Measurements from ENCODE around the gene ADAMTSL2.

Gene ADAMTSL2

DNA sequence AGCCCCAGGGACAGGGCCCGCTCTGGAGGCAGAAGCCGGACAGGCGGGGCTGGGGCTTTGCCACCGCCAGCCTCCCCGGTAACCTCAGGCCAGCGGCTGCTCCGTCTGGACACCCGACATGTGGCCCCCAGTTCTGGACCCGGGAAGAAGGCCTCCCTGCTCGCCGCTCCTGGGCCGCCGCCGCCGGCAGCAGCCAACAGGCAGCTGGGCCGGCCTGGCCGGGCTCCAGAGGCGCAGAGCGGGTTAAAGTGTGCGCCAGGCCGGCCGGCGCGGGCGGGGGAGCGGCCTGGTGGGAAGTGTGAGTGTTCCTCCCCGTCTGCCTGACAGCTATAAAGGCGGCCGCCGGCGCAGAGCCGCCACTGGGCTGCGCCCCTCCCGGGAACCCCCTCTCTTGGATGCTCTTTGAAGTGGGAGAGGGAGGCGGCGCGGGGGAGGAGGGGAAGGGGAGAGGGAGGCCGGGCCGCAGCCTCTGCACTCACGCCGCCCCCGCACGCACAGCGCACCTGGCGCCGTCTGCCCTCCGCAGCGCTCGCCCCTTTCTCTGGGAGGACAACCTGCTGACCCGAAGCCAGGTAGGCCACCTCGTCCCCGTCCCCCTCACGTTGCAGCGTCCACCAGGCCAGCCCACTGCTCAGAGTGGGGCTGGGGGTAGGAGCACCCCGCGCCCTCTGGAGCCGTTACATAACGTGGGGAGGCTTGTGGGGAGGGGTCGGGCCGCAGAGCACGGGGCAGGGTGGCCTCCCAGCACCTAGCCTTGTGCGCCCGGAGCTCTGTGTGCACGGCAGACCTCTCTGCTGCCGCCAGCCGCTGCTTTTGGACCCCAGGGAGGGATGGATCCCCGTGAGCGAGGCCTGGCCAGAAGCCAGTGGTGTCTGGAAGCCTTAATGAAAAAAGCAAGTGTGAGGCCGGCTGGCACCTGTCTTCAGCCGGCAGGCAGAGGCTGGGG, at the start of gene ADAMTSL2:
Gene ADAMTSL2 (plus strand): TSS at position 359 of the 946 bp plus-strand sequence. CDS start 2,009 bp downstream, outside the sequence.
- Histone ChIP-seq H3K27me3 (ENCODE audit: control insufficient read depth, insufficient read depth, low read length) (peaks cover 21% of the 10 kb centered on the region), H3K9me3 (ENCODE audit: control insufficient read depth, insufficient read depth, low read length) (no peaks in the 10 kb centered on the region), H3K4me3 (ENCODE audit: low read depth, low read length) (peak within 1 kb of the TSS; percentile 55), H3K9ac (ENCODE audit: low read depth, low read length) (no peak within 1 kb of the TSS), H3K4me1 (ENCODE audit: control insufficient read depth, insufficient read depth, low read length) (peaks cover 17% of the 10 kb centered on the region), H3K27ac (ENCODE audit: low read depth, low read length) (no peak within 1 kb of the TSS), H3K36me3 (ENCODE audit: control insufficient read depth, insufficient read depth, low read length) (no peaks in the 10 kb centered on the region)

DNA sequence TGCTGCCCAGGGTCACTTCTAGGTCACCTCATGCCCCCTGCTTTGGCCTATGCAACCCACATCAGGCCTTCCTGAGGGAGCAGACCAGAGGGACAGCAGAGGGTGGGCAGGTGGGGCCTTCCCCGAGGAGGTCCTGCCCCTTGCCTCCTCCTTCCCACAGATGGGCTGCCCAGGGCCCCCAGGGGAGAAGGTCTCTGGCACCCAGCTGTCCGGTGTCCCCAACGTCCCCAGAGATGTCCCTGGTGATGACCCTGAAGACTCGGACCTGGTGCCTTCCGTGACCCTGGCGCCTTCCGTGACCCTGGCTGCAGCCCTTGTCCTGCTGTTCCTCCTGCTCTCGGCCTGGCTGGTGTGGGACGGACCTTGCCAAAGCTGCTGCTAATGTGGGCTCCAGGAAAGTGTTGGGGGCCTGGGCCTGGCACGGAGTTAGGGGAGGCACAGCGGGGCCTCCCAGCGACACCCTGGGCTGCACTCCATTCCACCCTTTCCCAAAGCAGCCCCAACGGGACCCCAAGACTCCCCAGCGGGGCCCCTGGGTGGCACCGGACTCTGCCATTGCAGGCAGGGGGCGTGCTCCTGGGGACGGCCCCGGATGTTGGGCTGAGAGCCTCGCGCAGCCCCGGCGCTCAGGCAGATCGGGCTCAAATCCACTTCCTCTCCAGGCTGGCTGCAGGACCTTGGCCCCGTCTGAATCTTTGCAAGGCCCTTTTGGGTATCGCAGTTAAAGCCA, 48.8 kb upstream of the ADAMTSL2 start:
- Histone ChIP-seq H3K9ac (ENCODE audit: low read depth, low read length) (no peak overlapping the region), H3K36me3 (ENCODE audit: control insufficient read depth, insufficient read depth, low read length) (no peaks in the 10 kb centered on the region), H3K4me3 (ENCODE audit: low read depth, low read length) (no peak overlapping the region)

DNA sequence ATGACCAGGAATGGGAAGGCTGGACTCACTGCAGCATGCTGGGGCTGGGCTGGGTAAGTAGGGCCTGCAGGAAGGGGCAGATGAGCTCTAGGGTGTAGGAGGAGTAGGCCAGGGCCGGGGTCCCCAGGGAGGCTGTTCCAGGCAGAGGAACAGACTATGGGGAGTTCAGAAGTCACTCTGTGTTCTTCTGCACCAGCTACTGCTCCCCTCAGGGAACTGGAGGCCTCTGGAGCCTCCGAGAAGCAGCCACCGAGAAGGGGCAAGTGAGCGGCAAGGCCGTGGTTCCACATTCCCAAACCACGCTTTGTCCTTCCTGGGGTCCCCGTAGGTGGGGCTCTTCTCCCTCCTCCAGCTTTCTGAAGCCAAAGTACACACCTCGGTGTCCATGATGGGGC, 47.2 kb upstream of the ADAMTSL2 start:
- H3K9ac ChIP-seq (ENCODE audit: low read depth, low read length): no peak overlapping the region
- no peaks in the 10 kb centered on the region for H3K27me3 ChIP-seq (ENCODE audit: control insufficient read depth, insufficient read depth, low read length)
- H3K36me3 ChIP-seq (ENCODE audit: control insufficient read depth, insufficient read depth, low read length): no peaks in the 10 kb centered on the region
- no peak overlapping the region for H3K4me3 ChIP-seq (ENCODE audit: low read depth, low read length)
- H3K27ac ChIP-seq (ENCODE audit: low read depth, low read length): no peak overlapping the region
- no peaks in the 10 kb centered on the region for H3K9me3 ChIP-seq (ENCODE audit: control insufficient read depth, insufficient read depth, low read length)
- H3K4me1 ChIP-seq (ENCODE audit: control insufficient read depth, insufficient read depth, low read length): no peaks in the 10 kb centered on the region

More for the DNA sequence above, 48.8 kb upstream of the ADAMTSL2 start:
- H3K27me3 ChIP-seq (ENCODE audit: control insufficient read depth, insufficient read depth, low read length): no peaks in the 10 kb centered on the region
- H3K4me1 ChIP-seq (ENCODE audit: control insufficient read depth, insufficient read depth, low read length): no peaks in the 10 kb centered on the region
- H3K9me3 ChIP-seq (ENCODE audit: control insufficient read depth, insufficient read depth, low read length): no peaks in the 10 kb centered on the region
- H3K27ac ChIP-seq (ENCODE audit: low read depth, low read length): no peak overlapping the region

DNA sequence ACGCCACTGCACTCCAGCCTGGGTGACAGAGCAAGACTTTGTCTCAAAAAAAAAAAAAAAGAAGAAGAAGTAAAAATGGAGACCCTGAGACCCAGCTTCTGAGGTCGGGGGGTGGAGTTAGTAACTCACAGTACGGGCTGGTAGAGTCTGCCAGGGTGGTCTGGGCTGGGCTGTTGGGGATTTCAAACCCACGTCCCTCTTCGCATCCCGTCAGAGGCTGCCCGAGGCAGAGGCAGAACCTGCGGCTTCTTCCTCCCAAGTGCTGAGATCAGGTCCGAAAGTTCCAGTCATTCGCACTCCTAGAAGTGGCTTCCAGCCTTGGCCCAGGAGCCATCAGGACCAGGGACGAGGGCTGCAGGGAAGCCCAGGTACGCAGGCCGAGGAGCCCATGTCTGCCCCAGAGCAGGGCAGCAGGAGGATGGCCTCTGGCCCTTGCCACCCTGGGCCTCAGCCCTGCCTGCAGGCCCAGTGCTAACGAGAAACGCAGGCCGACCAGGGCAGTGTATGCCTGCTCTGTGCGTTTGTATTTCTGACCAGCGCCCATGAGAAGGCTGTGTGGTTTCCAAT, 45.7 kb upstream of the ADAMTSL2 start:
- H3K27ac ChIP-seq (ENCODE audit: low read depth, low read length): no peak overlapping the region
- H3K4me1 ChIP-seq (ENCODE audit: control insufficient read depth, insufficient read depth, low read length): no peaks in the 10 kb centered on the region
- H3K4me3 ChIP-seq (ENCODE audit: low read depth, low read length): no peak overlapping the region
- H3K36me3 ChIP-seq (ENCODE audit: control insufficient read depth, insufficient read depth, low read length): no peaks in the 10 kb centered on the region
- H3K27me3 ChIP-seq (ENCODE audit: control insufficient read depth, insufficient read depth, low read length): no peaks in the 10 kb centered on the region
- H3K9me3 ChIP-seq (ENCODE audit: control insufficient read depth, insufficient read depth, low read length): no peaks in the 10 kb centered on the region
- H3K9ac ChIP-seq (ENCODE audit: low read depth, low read length): no peak overlapping the region

DNA sequence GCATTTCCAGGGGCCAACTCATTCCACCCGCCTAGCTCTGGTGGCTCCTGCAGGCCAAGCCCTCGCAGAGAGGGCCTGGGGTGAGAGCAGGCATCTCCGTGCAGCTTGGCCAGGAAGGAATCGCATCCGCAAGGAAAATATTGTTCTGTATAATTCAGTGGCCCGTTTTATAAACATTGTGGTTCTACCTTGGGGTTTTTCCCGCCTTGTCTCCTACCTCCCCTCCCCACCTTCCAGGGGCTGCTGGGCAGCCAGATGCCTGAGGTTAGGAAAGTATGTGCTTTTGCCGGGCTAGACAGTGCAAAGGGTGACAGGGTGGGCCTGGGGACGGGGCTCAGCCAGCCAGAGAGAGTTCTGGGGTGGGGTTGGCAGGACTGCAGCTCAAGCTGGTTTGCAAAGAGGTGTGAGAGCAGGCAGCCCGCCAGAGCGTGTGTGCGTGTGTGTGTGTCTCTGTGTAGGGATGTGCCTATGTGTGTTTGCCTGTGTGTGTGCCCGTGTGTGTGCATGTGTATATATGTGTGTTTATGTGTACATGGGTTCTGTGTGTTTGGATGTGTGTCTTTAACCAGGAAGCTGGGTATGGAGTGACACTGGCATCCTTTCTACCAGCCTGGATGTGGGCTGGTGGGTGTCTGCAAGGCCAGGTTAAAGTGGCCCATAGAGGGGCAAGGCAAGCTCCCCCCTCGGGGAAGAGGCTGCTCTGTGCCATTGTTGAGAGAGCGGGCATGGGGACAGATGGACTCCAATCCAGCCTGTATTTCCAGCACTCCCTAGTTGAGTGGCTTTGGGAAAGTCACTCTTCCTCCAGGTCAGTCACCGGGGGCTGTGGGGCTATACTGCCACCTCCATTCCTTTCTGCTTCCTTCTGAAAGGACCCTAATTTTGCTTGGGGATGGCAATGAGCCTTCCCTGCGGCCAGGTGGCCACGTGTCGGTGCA, 45.0 kb upstream of the ADAMTSL2 start:
- H3K4me3 ChIP-seq (ENCODE audit: low read depth, low read length): no peak overlapping the region
- H3K4me1 ChIP-seq (ENCODE audit: control insufficient read depth, insufficient read depth, low read length): no peaks in the 10 kb centered on the region
- no peak overlapping the region for H3K9ac ChIP-seq (ENCODE audit: low read depth, low read length)
- H3K27me3 ChIP-seq (ENCODE audit: control insufficient read depth, insufficient read depth, low read length): no peaks in the 10 kb centered on the region
- no peaks in the 10 kb centered on the region for H3K9me3 ChIP-seq (ENCODE audit: control insufficient read depth, insufficient read depth, low read length)
- H3K36me3 ChIP-seq (ENCODE audit: control insufficient read depth, insufficient read depth, low read length): no peaks in the 10 kb centered on the region
- no peak overlapping the region for H3K27ac ChIP-seq (ENCODE audit: low read depth, low read length)

DNA sequence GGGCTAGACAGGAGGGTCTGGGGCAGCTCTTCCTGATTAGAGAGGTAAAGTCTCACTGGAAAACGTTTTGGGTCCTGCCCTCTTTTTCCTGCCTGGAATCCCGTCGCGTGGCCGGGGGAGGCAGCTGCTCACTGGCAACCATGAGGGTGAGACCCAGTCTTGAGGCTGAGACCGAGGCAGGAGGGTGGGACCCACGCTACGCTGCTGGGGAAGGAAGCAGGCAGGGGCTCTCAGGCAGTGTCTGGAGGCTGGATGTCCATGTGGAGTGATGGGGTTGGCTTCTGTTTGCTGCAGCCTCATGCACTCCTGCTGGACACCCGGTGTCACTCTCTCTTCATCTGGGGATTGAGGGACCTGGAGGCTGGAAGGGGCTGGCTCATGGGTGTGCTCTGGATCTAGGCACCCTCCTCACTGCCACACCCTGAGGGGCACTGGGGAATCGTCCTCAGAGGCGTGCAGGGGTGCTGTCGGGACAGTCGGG, 44.3 kb upstream of the ADAMTSL2 start:
- H3K27ac ChIP-seq (ENCODE audit: low read depth, low read length): no peak overlapping the region
- no peak overlapping the region for H3K4me3 ChIP-seq (ENCODE audit: low read depth, low read length)
- no peaks in the 10 kb centered on the region for H3K9me3 ChIP-seq (ENCODE audit: control insufficient read depth, insufficient read depth, low read length)
- H3K36me3 ChIP-seq (ENCODE audit: control insufficient read depth, insufficient read depth, low read length): no peaks in the 10 kb centered on the region
- H3K9ac ChIP-seq (ENCODE audit: low read depth, low read length): no peak overlapping the region
- no peaks in the 10 kb centered on the region for H3K4me1 ChIP-seq (ENCODE audit: control insufficient read depth, insufficient read depth, low read length)
- H3K27me3 ChIP-seq (ENCODE audit: control insufficient read depth, insufficient read depth, low read length): no peaks in the 10 kb centered on the region

DNA sequence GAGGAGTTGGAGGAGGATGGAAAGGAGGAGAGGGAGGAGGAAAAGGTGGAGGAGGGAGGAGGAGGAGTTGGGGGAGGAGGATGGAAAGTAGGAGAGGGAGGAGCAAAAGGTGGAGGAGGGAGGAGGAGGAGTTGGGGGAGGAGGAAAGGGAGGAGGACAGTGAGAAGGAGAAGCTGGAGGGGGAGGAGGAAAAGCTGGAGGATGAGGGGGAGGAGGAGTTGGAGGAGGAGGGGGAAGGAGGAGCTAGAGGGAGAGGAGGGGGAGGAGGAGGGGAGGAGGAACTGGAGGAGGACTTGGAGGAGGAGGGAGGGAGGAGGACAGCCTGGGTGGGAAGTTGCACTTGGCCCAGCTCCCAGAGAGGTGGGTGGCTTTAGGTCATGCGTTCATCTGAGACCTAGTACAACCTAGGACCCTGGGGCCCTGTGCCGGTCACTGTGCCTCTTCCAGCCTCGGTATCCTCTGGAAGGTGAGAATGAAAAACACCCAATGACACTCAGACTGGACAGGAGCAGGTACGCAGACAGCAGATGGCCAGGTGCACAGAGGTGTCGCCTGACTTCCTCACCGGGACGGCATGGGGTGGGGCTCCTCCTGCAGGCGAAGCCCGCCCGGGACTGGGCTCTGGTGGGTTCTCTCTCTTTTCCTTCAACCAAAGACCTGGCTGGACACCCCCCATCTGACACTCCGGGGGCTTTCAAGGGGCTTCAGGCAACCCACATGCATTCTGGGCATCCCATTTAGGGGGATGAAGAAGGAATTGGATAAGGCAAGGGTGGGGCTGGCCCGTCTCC, 43.4 kb upstream of the ADAMTSL2 start:
- H3K9ac ChIP-seq (ENCODE audit: low read depth, low read length): no peak overlapping the region
- no peaks in the 10 kb centered on the region for H3K36me3 ChIP-seq (ENCODE audit: control insufficient read depth, insufficient read depth, low read length)
- H3K4me3 ChIP-seq (ENCODE audit: low read depth, low read length): no peak overlapping the region
- no peaks in the 10 kb centered on the region for H3K4me1 ChIP-seq (ENCODE audit: control insufficient read depth, insufficient read depth, low read length)
- no peaks in the 10 kb centered on the region for H3K27me3 ChIP-seq (ENCODE audit: control insufficient read depth, insufficient read depth, low read length)
- no peaks in the 10 kb centered on the region for H3K9me3 ChIP-seq (ENCODE audit: control insufficient read depth, insufficient read depth, low read length)
- no peak overlapping the region for H3K27ac ChIP-seq (ENCODE audit: low read depth, low read length)

DNA sequence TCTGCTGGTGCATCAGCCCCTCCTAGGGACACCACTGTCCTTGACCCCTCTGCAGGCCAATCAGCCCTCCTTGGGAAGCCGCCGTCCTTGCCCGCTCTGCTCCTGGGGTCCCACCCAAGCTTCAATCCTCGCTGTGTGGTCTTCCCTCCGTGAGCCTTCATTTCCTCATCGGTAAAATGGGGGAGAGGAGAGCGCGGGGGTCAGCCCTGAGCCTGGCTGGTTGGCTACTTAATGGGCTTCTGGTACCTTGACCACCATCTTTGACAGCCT, 42.9 kb upstream of the ADAMTSL2 start:
- H3K4me3 ChIP-seq (ENCODE audit: low read depth, low read length): no peak overlapping the region
- H3K9ac ChIP-seq (ENCODE audit: low read depth, low read length): no peak overlapping the region
- H3K4me1 ChIP-seq (ENCODE audit: control insufficient read depth, insufficient read depth, low read length): no peaks in the 10 kb centered on the region
- no peak overlapping the region for H3K27ac ChIP-seq (ENCODE audit: low read depth, low read length)
- no peaks in the 10 kb centered on the region for H3K27me3 ChIP-seq (ENCODE audit: control insufficient read depth, insufficient read depth, low read length)
- no peaks in the 10 kb centered on the region for H3K36me3 ChIP-seq (ENCODE audit: control insufficient read depth, insufficient read depth, low read length)
- no peaks in the 10 kb centered on the region for H3K9me3 ChIP-seq (ENCODE audit: control insufficient read depth, insufficient read depth, low read length)

DNA sequence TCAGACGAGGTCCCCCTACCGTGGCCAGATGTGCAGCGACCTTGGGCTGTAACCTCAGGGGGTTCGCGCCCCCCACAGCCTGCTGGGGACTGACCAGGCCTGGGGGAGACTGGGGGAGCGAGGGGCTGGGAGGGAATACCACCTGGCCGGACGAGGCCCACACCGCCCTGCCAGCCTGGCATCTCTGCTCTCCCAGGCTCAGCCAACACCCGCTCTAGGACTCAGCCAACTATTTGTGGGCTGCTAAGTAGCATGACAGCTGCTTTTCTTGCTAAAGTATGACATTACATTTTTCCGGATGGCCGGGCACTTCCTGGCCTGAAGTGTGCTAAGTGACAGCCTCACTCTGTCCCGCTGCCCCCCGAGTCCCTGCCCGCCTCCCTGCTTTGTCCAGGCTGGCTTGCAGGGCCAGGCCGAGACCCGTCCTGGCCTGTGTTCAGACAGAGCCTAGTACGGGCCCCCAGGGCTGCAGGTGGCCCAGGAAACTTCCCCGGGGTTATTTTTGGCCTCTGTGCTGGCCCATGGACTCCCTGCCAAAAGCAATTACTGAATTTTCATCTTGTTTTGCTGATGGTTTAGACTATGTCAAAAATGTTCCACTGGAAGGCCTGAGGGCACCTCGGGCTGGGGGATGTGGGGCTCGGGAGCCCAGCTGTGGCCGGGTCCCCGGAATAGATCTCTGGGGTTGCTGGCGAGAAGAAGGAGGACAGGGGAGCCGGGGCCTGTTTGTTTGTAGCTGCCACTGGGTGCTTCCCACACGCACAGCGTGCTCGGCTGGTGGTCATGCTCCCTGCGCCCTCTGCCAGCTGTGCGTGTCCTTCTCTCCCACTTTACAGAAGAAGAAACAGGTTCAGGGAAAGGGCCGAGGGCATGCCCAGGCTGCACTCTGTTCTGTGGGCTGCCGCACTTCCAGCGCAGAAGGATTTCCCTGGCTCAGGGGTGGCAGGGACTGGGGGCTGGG, 42.2 kb upstream of the ADAMTSL2 start:
- H3K4me3 ChIP-seq (ENCODE audit: low read depth, low read length): no peak overlapping the region
- no peak overlapping the region for H3K27ac ChIP-seq (ENCODE audit: low read depth, low read length)
- H3K9ac ChIP-seq (ENCODE audit: low read depth, low read length): no peak overlapping the region
- no peaks in the 10 kb centered on the region for H3K9me3 ChIP-seq (ENCODE audit: control insufficient read depth, insufficient read depth, low read length)
- no peaks in the 10 kb centered on the region for H3K4me1 ChIP-seq (ENCODE audit: control insufficient read depth, insufficient read depth, low read length)
- H3K36me3 ChIP-seq (ENCODE audit: control insufficient read depth, insufficient read depth, low read length): no peaks in the 10 kb centered on the region
- H3K27me3 ChIP-seq (ENCODE audit: control insufficient read depth, insufficient read depth, low read length): no peaks in the 10 kb centered on the region

All from HUES48 (cell line).